ENCODE measurements around the gene TRIM67. TPM values are rescaled to one million over a fixed set of nuclear protein-coding genes. Genes with fewer than 3 reads are reported as not detected.

The TRIM67 gene
- total RNA-seq, 1 experiment from 2014 or later = 0.06 TPM

DNA sequence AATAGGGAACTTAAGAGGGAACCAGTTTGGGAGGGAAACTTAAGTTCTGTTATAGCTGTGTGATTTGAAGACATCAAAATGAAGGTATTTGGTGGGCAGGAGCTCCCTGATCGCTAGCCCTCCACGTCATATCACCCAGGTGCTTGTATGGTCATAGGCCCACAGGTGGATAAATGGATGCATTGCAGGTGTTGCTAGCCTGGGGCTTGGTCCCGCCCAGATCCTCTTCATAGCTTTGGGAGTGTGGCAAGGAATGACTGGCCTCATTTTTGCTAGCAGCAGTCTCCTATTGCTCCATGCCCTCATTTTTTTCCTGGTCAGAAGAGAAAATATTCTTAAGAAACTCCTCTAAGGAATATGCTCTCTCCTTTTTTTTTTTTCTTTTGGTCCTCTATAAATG lies 90.5 kb downstream of the TRIM67 start:
- CTCF ChIA-PET = interaction anchor here (0.7 kb wide), 1 partner anchor 384 kb away, joined by 3 read pairs; no protein-coding TSS in a partner anchor
- no TSS peak for BruUV-seq (replicated peaks)
- H3K4me1 ChIP-seq (ENCODE audit: insufficient read depth, low read length, poor library complexity, severe bottlenecking) = no peaks in the 10 kb centered on the region
- no peak for TF ChIP-seq EZH2 (IDR thresholded peaks at IDR 0.05; ENCODE audit: borderline replicate concordance, low read depth, low read length, poor library complexity, severe bottlenecking)
- no peak for TF ChIP-seq CTCF (conservative IDR thresholded peaks at IDR 0.05; ENCODE audit: low read depth, low read length)
- H3K27ac ChIP-seq (ENCODE audit: low read depth, low read length, poor library complexity, severe bottlenecking) = no peak overlapping the region
- no peak for DNase-seq (ENCODE audit: low spot score)
- H3K9me3 ChIP-seq (ENCODE audit: low read depth, low read length, poor library complexity, severe bottlenecking) = no peaks in the 10 kb centered on the region
- H3K4me3 ChIP-seq (ENCODE audit: low read depth, low read length, poor library complexity, severe bottlenecking) = no peak overlapping the region
- H3K27me3 ChIP-seq (replicated peaks; ENCODE audit: insufficient read depth, low read depth, low read length, poor library complexity) = no peaks in the 10 kb centered on the region
- intact Hi-C loops (cut with micrococcal nuclease; ENCODE audit: unreplicated experiment) = no loop called here
- peaks cover 19% of the 10 kb centered on the region for H3K36me3 ChIP-seq (ENCODE audit: insufficient read depth, low read length, poor library complexity, severe bottlenecking)
- POLR2A ChIA-PET (ENCODE audit: low non-redundant PET) = no interaction called here

GRCh38 chr1:231260351-231260750 lies 98.5 kb downstream of the TRIM67 start:
- intact Hi-C loops (cut with micrococcal nuclease; ENCODE audit: unreplicated experiment) = no loop called here
- H3K9me3 ChIP-seq (ENCODE audit: low read depth, low read length, poor library complexity, severe bottlenecking) = no peaks in the 10 kb centered on the region
- no peaks in the 10 kb centered on the region for H3K4me1 ChIP-seq (ENCODE audit: insufficient read depth, low read length, poor library complexity, severe bottlenecking)
- ChIA-PET CTCF (no interaction called here), POLR2A (ENCODE audit: low non-redundant PET) (interaction anchor here (0.7 kb wide), 1 partner anchor 10 kb away, joined by 6 read pairs; no protein-coding TSS in a partner anchor)
- H3K36me3 ChIP-seq (ENCODE audit: insufficient read depth, low read length, poor library complexity, severe bottlenecking) = peaks cover 59% of the 10 kb centered on the region
- H3K27ac ChIP-seq (ENCODE audit: low read depth, low read length, poor library complexity, severe bottlenecking) = no peak overlapping the region
- H3K27me3 ChIP-seq (replicated peaks; ENCODE audit: insufficient read depth, low read depth, low read length, poor library complexity) = no peaks in the 10 kb centered on the region
- no peak for TF ChIP-seq CTCF (conservative IDR thresholded peaks at IDR 0.05; ENCODE audit: low read depth, low read length)
- TF ChIP-seq EZH2 (IDR thresholded peaks at IDR 0.05; ENCODE audit: borderline replicate concordance, low read depth, low read length, poor library complexity, severe bottlenecking) = no peak
- BruUV-seq (replicated peaks) = no TSS peak
- H3K4me3 ChIP-seq (ENCODE audit: low read depth, low read length, poor library complexity, severe bottlenecking) = no peak overlapping the region
- DNase-seq (ENCODE audit: low spot score) = no peak

DNA sequence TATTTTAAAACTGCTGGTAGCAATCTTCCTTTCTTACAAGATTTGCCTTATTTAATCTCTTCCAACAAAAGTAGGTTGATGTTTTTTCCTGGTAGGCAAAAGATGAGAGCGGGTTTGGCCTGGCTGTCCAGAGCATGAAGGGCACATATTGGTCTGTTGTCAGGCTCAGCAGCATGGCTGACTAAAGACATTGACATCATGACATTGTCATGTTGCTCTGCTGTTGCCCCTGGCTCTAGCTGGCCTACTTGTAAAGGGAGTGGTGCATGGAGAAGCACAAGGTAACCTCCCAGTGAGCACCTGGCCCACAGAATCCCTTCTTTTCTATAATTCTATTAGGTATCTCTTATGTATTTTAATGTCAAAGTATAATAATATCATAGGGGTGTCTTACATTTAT lies 102.8 kb downstream of the TRIM67 start:
- peaks cover 51% of the 10 kb centered on the region for H3K36me3 ChIP-seq (ENCODE audit: insufficient read depth, low read length, poor library complexity, severe bottlenecking)

More for the DNA sequence above, 102.8 kb downstream of the TRIM67 start:
- CTCF ChIA-PET = no interaction called here
- Histone ChIP-seq H3K4me3 (ENCODE audit: low read depth, low read length, poor library complexity, severe bottlenecking) (no peak overlapping the region), H3K9me3 (ENCODE audit: low read depth, low read length, poor library complexity, severe bottlenecking) (no peaks in the 10 kb centered on the region), H3K27ac (ENCODE audit: low read depth, low read length, poor library complexity, severe bottlenecking) (no peak overlapping the region), H3K27me3 (replicated peaks; ENCODE audit: insufficient read depth, low read depth, low read length, poor library complexity) (no peaks in the 10 kb centered on the region), H3K4me1 (ENCODE audit: insufficient read depth, low read length, poor library complexity, severe bottlenecking) (no peaks in the 10 kb centered on the region)
- POLR2A ChIA-PET (ENCODE audit: low non-redundant PET) = no interaction called here
- no peak for DNase-seq (ENCODE audit: low spot score)
- no TSS peak for BruUV-seq (replicated peaks)
- intact Hi-C loops (cut with micrococcal nuclease; ENCODE audit: unreplicated experiment) = no loop called here
- TF ChIP-seq CTCF (conservative IDR thresholded peaks at IDR 0.05; ENCODE audit: low read depth, low read length) = no peak
- TF ChIP-seq EZH2 (IDR thresholded peaks at IDR 0.05; ENCODE audit: borderline replicate concordance, low read depth, low read length, poor library complexity, severe bottlenecking) = no peak

Measured in A673 (cell line).